ENCODE results near the gene DUOXA2.

Gene DUOXA2

GRCh38 chr15:45156744-45157455, 42.8 kb downstream of the DUOXA2 start:
- DNase-seq (ENCODE audit: low spot score): no peak

DNA sequence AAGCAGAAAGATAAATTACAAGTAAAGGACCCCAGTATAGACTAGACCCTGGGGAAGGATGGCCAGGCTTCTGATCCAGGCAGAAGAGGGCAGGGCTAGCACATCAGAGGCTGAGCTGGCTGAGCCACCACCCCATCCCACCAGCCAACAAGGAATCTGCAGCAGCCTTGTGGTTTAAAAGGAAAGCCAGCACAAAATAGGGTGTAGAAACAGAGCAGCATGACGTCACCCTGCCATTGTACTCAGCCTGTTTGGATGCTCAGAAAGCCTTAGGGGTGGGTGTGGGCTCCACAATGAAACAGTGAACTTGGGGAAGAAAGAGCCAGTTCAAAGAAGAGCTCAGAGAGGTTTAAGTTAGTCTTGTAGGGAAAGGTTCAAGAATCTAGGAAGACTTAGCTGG, 43.8 kb downstream of the DUOXA2 start:
- DNase-seq (ENCODE audit: low spot score): no peak

GRCh38 chr15:45161666-45162065, 47.5 kb downstream of the DUOXA2 start:
- no peak for DNase-seq (ENCODE audit: low spot score)

DNA sequence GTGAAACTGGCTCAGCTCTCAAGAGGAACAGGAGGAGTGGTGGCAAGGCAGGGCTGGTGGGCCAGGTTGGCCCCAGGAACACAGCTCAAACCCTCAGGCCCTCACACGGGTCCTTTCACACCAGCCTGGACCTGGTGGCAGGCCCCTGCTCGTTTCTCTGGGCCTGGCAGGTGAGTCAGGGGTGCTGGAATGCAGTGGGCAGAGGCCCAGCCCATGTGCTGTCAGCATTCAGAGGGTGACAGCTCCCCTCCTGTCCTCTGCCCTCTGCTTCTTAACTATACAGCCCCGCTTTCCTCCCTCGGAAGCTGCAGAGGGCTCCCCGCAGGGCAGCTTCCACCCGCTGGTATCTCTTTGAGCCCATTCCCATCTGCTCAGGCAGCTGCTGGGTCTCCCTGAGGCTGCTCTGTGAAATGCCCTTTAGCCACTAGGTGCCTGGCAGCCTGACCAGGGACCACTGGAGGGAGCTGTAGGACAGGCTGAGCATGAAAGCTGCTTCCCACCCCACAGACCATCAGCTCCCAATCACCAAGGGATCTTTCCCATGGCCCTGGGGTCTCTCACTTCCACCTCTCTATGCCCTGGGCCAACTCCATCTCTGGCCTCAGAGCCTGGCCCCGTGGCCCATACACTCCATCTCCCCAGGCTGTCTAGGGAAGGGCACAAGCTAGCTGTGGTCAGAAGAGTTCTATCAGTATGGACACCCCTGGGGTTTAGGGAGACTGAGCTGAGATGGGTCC, 48.8 kb downstream of the DUOXA2 start:
- DNase-seq (ENCODE audit: low spot score): peak; percentile 88

GRCh38 chr15:45163508-45163856, 49.4 kb downstream of the DUOXA2 start:
- no peak for DNase-seq (ENCODE audit: low spot score)

DNA sequence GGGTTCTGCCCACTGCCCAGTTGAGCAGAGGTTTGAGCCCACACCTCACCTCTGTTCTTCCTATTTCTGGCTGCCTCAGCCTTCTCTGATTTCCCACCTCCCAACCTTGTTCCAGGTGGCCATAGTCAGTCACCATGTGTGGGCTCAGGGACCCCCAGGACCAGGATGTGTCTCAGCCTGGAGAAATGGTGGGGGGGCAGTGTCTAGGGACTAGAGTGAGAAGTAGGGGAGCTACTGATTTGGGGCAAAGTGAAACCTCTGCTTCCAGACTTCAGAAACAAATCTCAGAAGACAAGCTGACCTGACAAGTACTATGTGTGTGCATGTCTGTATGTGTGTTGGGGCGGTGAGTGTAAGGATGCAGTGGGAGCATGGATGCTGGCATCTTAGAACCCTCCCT, 50.8 kb downstream of the DUOXA2 start:
- DNase-seq (ENCODE audit: low spot score): no peak

DNA sequence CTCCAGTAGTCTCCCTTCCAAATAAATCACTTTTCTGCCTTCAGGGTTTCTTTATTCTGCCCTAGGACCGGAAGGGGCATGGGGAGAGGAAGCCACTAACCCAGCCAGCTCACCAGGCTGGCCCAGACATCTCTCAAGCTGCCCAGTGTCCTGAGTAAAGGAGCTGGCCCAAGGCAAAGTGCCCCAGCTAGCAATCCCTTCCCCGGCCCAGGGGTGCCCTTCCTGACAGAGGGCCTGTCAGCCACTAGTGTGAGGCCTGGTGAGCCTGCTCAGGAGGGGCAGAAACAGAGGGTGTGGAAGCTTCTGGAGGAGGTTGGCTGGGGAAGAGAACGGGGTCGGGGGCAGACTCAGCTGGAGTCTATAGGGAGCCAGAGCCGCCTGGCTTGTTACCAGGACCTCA, 51.4 kb downstream of the DUOXA2 start:
- DNase-seq (ENCODE audit: low spot score): no peak

GRCh38 chr15:45166834-45167630, 52.9 kb downstream of the DUOXA2 start:
- peak; percentile 81 for DNase-seq (ENCODE audit: low spot score)

DNA sequence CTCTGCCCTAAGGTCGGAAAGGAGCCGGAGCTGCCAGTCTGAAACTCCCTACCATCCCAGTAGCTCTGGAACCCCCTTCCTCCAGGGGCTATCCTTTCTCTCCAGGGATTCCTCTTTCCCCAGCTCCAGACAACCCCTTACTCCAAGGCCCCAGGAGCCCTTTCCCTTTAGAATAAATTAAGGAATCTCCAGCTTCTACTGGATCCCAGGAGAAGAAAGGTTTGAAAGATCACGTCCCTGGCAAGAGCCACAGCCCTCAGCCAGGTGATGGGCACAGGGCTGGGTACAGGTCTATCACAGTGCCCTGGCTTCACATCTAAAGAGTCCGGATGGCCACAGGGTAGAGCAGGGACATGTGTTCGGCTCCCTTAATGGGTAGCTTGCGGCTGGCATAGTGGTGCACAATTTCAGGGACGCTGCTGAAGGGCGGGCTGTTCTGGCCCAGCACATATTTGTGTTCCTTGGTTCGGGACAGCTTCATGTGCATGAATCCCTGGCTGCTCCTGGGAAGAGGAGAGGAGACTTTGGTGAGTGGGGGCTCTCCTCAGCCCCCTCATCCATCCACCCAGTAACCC, 53.6 kb downstream of the DUOXA2 start:
- DNase-seq (ENCODE audit: low spot score): no peak

Data from SK-N-DZ (cell line).